Uterus (tissue), 4 donors: ENCODE measurements around the gene KDM2B. TPM values are rescaled to one million over a fixed set of nuclear protein-coding genes. Genes with fewer than 3 reads are reported as not detected.
A peak's percentile ranks its signal among the peaks of the same experiment; 100 is the strongest.

Source experiments
- DNase-seq, 2 donors: peaks; one replicate each; pipeline ENCODE4 v3.0.0-alpha.2; 2019 to 2020
- H3K27ac ChIP-seq, 2 donors: fragments of 200-600 bp; sonication (generic); 1 replicate in 1 of 2; 2 replicates in 1 of 2; pipeline ENCODE4 v1.5.1; 2016 to 2018
- H3K27me3 ChIP-seq, 2 donors: fragments of 200-600 bp; sonication (generic); one replicate each; pipeline ENCODE4 v1.5.1; 2018 to 2019; ENCODE audit warnings: control low read depth in 1 of 2
- H3K36me3 ChIP-seq, 2 donors: fragments of 200-600 bp; sonication (generic); one replicate each; pipeline ENCODE4 v1.5.1; 2019; ENCODE audit warnings: control low read depth in 1 of 2
- H3K4me1 ChIP-seq, 2 donors: fragments of 200-600 bp; sonication (generic); one replicate each; pipeline ENCODE4 v1.5.1; 2018 to 2019; ENCODE audit warnings: control low read depth in 1 of 2
- H3K4me3 ChIP-seq, 2 donors: fragments of 200-600 bp; sonication (generic); 1 replicate in 1 of 2; 2 replicates in 1 of 2; pipeline ENCODE4 v1.5.1; 2018 to 2019; ENCODE audit warnings: mild to moderate bottlenecking in 1 of 2
- H3K9me3 ChIP-seq, 2 donors: fragments of 200-600 bp; sonication (generic); one replicate each; pipeline ENCODE4 v1.5.1; 2019; ENCODE audit warnings: control low read depth in 1 of 2
- CTCF ChIP-seq, 4 experiments: fragments of 200-600 bp in 2 of 4; fragments of 450-650 bp in 2 of 4; sonication (generic) in 2 of 4; IDR thresholded peaks; one replicate each; pipeline ENCODE4 v1.5.1; 2016 to 2019; ENCODE audit warnings: antibody characterized with exemption in 4 of 4, mild to moderate bottlenecking in 2 of 4, moderate library complexity in 1 of 4
- POLR2A ChIP-seq, 2 donors: fragments of 450-650 bp; IDR thresholded peaks; one replicate each; pipeline ENCODE4 v1.6.1; 2016; ENCODE audit warnings: antibody characterized with exemption in 2 of 2, mild to moderate bottlenecking in 1 of 2, moderate library complexity in 1 of 2
- intact Hi-C: fragments of 100-400 bp; cut with DNase I; formaldehyde crosslinking; loops from one replicate; pipeline ENCODE4 v1.15.1; 2023; ENCODE audit warnings: low total_unique reads
- total RNA-seq, 4 donors: library from RNA; depleted of rRNA in 3 of 4; stranded (reverse); fragments of >200 nt in 3 of 4; gene quantifications; one replicate each; pipeline versions ENCODE4 v1.1.0 to v1.2.4, GENCODE V29; 2014 to 2023
- donor health status: DM: yes; HTN: yes; CAD: no.

The KDM2B gene
- total RNA-seq, 4 donors from 2014 or later = 6.1 to 78.0 (median 19.8) TPM

- Histone ChIP-seq H3K4me1 (peaks cover 0 to 20% of the 10 kb centered on the region in 2 donors), H3K9me3 (no peaks in the 10 kb centered on the region), H3K36me3 (no peaks in the 10 kb centered on the region), H3K27me3 (no peaks in the 10 kb centered on the region), H3K4me3 (peak overlapping the region; percentile 68), H3K27ac (peak overlapping the region; percentile 80 to 88)
- intact Hi-C loops = no loop called here
- peak; percentile 64 to 79 for DNase-seq
- TF ChIP-seq CTCF (IDR thresholded peaks at IDR 0.05) (no peak), POLR2A (IDR thresholded peaks at IDR 0.05) (peak in 1 of 2 donors; percentile 9)
Measured at GRCh38 chr12:121579981-121580868, 598 bp downstream of the KDM2B start.

GRCh38 chr12:121579190-121579791 lies 1.5 kb downstream of the KDM2B start:
- DNase-seq = peak; percentile 28 to 47
- intact Hi-C loops = no loop called here
- no peak for TF ChIP-seq CTCF (IDR thresholded peaks at IDR 0.05)
- no peak for TF ChIP-seq POLR2A (IDR thresholded peaks at IDR 0.05)
- H3K9me3 ChIP-seq = no peaks in the 10 kb centered on the region
- H3K4me3 ChIP-seq = peak overlapping the region; percentile 68
- peaks cover 0 to 20% of the 10 kb centered on the region in 2 donors for H3K4me1 ChIP-seq
- H3K36me3 ChIP-seq = no peaks in the 10 kb centered on the region
- peak overlapping the region; percentile 80 to 88 for H3K27ac ChIP-seq
- H3K27me3 ChIP-seq = no peaks in the 10 kb centered on the region

DNA sequence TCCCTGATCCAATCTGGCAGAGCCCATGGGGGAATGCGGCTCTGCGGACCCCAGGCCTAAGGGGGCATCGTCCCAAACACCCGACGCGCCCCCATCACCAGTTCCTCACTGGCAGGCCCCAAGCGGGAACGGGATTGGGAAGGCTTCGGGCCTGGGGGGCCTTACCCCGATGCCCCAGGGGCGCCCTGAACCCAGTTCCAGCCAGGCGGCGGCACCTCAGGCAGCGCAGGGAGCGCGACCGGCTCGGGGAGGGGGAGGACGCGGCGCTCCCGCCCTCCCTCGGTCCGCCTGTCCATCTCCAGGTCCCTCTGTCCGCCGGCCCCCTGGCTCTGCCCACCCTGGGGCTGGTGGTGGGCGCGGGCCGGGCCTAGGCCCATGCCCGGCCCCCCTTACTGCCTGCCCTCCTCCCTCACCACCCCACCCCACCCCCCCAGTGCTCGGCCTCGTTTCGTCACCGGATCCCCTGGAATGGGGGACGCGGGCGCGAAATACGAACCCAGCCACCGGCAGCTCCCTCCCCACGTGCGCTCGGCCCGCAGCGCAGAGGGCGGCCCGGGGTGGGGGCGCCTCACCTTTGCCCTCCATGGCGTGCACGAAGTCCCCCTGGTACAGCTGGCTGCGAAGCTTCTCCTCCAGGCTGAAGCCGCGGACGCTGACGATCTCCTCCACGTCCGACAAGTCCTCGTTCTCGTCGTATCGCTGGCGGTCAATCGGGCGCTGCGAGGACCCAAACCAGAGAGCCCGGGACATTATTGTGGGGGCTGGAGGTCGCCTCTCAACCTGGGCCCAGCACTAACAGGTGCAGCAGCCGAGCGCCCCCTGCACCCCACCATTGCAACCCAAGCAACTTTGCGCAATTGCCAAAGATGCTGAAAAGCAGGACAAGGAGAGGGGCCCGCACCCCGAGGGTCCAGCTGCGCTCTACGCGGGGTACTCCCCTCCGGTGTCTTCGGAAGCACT lies 2.3 kb downstream of the KDM2B start:
- H3K36me3 ChIP-seq = no peaks in the 10 kb centered on the region
- TF ChIP-seq CTCF (IDR thresholded peaks at IDR 0.05) = no peak
- no peak for TF ChIP-seq POLR2A (IDR thresholded peaks at IDR 0.05)
- intact Hi-C loops = no loop called here
- H3K4me1 ChIP-seq = peaks cover 0 to 20% of the 10 kb centered on the region in 2 donors
- peak overlapping the region; percentile 68 for H3K4me3 ChIP-seq
- H3K27ac ChIP-seq = peak overlapping the region; percentile 80 to 88
- H3K27me3 ChIP-seq = no peaks in the 10 kb centered on the region
- no peaks in the 10 kb centered on the region for H3K9me3 ChIP-seq
- DNase-seq = peak; percentile 50 to 54

- H3K27ac ChIP-seq = peak overlapping the region; percentile 80 to 88
- no peaks in the 10 kb centered on the region for H3K9me3 ChIP-seq
- TF ChIP-seq POLR2A (IDR thresholded peaks at IDR 0.05) = no peak
- no peak for TF ChIP-seq CTCF (IDR thresholded peaks at IDR 0.05)
- no peaks in the 10 kb centered on the region for H3K36me3 ChIP-seq
- peaks cover 0 to 18% of the 10 kb centered on the region in 2 donors for H3K4me1 ChIP-seq
- no peaks in the 10 kb centered on the region for H3K27me3 ChIP-seq
- intact Hi-C loops = no loop called here
- no peak overlapping the region for H3K4me3 ChIP-seq
- no peak for DNase-seq
Measured at GRCh38 chr12:121577443-121578180, 3.2 kb downstream of the KDM2B start.
